Choroid plexus epithelial cell (primary cell): ENCODE measurements around the gene LARGE1.

Source experiments
- DNase-seq: peaks from one replicate; pipeline ENCODE4 v3.0.0-alpha.2; 2010; ENCODE audit warnings: low read depth
- H3K4me3 ChIP-seq: 2 replicates; pipeline ENCODE4 v1.5.1; 2011; ENCODE audit warnings: low read depth, mild to moderate bottlenecking, control low read depth, low read length, moderate library complexity
- CTCF ChIP-seq: conservative IDR thresholded peaks from 2 replicates; pipeline ENCODE4 v1.5.1; 2011; ENCODE audit warnings: low read depth, mild to moderate bottlenecking, control low read depth, inconsistent platforms, low read length, moderate library complexity

LARGE1 gene

DNA sequence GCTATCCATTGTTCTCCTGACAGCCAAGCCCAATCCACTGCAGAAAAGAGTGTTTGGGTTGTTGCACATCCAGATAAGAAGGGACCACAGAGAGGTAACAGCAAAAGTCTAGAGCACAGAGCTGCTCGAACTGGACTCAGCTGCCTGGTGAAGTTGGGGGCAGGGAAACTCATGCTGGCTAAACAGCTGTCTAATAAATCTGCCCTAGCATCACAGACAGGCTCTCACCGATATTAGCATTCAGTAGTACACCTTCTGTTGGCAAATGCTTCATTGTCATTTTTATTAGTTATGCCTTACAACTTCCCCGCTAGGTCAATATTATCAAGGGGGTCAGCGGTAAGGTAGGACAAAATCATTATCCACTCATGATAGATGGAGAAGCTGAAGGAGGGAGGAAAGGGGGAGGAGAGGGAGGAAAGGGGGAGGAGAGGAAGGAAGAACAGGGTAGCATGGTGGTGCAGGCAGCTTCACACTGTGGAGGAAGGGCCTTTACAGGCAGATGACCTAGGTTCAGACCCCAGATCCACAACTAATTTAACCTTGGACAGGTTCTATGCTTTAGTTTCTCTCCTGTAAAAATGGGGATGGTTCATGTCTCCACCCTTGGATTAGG lies 102.7 kb downstream of the LARGE1 start:
- H3K4me3 ChIP-seq, result no peak overlapping the region
- DNase-seq, result no peak
- TF ChIP-seq CTCF, result no peak

GRCh38 chr22:33812360-33812977 lies 107.8 kb downstream of the LARGE1 start:
- TF ChIP-seq CTCF, result no peak
- no peak for DNase-seq
- H3K4me3 ChIP-seq, result no peak overlapping the region

DNA sequence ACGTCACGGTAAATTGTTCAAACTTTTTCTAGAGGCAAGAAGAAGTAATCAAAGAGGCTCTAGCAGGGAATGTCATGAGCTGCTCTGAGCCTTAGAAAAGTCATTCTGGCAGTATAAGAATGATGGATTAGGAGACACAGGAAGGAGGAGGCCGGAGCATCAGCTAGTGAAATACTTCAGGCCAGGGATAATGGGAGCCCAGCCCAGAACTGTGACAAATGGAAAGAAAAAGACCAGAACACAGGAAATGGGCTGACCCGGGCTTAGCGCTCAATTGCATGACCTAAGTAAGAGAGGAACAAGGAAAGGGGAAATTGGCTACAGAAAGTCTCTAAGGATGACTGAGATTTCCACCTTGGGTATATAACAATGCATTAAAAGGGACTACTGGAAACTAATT lies 108.6 kb downstream of the LARGE1 start:
- H3K4me3 ChIP-seq, result no peak overlapping the region
- DNase-seq, result peak; percentile 37
- TF ChIP-seq CTCF, result no peak

DNA sequence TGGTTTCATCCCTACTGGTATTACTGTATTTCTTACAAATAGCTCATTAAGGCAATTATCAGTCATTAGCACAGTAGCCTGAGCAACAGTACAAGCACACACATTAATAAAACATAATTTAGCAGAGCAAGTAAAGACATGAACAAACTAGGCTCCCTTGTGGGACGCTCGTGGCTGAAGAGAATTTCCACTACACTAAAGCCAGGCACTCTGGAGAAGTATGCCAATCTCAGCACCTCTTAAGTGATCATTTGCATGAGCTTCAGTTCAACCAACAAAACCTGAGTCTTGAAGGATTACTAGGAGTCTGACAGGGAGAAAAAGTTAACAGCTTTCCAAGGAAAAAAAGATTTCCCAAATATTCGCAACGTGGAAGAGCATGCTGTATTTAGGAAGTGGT lies 109.1 kb downstream of the LARGE1 start:
- no peak overlapping the region for H3K4me3 ChIP-seq
- TF ChIP-seq CTCF, result no peak
- no peak for DNase-seq

- TF ChIP-seq CTCF, result no peak
- no peak overlapping the region for H3K4me3 ChIP-seq
- DNase-seq, result peak; percentile 38
These were observed 112.8 kb downstream of the LARGE1 start for GRCh38 chr22:33807470-33807869.

GRCh38 chr22:33806191-33806590 lies 114.1 kb downstream of the LARGE1 start:
- no peak for DNase-seq
- TF ChIP-seq CTCF, result no peak
- H3K4me3 ChIP-seq, result no peak overlapping the region
